SK-MEL-5 (cell line): ENCODE data around the gene FRMD4A. TPM values are rescaled to one million over a fixed set of nuclear protein-coding genes. Genes with fewer than 3 reads are reported as not detected.
A peak's percentile ranks its signal among the peaks of the same experiment; 100 is the strongest.
"Not testable (repeated sequence)": the region's sequence is repeated elsewhere in the genome, so short reads cannot be mapped to it uniquely, and the experiment has no call there.

Experiments
- DNase-seq: peaks from one replicate; pipeline ENCODE4 v3.0.0-alpha.2; 2016; ENCODE audit warnings: low read depth, low spot score
- in situ Hi-C: cut with HindIII; loops from 2 replicates; pipeline ENCODE4 v1.10.0; 2016; ENCODE audit warnings: low sequenced_read_pairs, high pct_unique_total_duplicates, low pct_unique_long_range_greater_than_20kb
- total RNA-seq: library from RNA; depleted of rRNA; stranded (reverse); fragments of >200 nt; shearing (Covaris generic); gene quantifications from 2 replicates; pipeline ENCODE4 v1.2.3, GENCODE V29; 2014

Gene FRMD4A
- total RNA-seq, 1 experiment from 2014 or later, result 9.9 TPM

GRCh38 chr10:13840036-13840435, 490.7 kb downstream of the FRMD4A start:
- no peak for DNase-seq
- in situ Hi-C loops, result no loop called here

DNA sequence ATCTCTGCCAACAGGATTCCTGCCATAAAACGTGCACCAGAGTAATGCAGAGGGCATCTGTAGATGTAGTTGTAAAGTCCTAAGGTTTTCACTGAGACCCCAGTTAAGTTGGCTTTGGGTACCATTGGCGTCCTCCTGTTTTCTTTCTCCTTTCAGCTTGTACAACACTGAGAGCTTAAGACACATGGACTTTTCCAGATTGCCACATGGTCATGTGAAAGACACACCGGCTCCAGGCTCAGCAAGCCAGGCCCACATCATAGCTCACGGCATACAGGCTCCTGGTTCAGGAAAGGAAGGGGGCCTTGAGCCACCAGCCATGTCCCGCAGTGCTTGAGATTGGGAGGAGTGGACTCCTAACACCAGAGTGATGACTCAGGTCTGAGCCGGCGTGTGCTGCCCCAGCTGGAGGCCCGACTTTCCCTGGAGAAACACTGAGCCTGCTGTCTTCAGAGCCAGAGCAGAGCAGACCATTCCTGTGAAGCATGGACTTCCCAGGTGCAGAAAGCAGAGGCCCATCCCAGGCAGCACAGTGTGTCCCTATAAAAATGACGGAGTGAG, 491.2 kb downstream of the FRMD4A start:
- in situ Hi-C loops, result no loop called here
- peak; percentile 10 for DNase-seq

DNA sequence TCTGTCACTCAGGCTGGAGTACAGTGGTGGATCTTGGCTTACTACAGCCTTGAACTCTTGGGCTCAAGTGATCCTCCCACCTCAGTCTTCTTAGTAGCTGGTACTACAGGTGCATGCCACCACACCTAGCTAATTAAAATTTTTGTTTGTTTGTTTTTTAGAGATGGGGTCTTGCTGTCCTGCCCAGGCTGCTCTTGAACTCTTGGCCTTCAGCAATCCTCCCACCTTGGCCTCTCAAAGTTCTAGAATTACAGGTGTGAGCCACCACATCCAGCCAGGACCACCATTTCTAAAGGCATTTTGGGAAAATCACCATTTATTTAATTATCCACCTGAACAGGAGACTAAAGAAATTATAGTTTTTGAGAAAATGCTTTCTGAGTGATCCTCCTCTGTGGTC, 491.7 kb downstream of the FRMD4A start:
- DNase-seq, result no peak
- in situ Hi-C loops, result no loop called here

DNA sequence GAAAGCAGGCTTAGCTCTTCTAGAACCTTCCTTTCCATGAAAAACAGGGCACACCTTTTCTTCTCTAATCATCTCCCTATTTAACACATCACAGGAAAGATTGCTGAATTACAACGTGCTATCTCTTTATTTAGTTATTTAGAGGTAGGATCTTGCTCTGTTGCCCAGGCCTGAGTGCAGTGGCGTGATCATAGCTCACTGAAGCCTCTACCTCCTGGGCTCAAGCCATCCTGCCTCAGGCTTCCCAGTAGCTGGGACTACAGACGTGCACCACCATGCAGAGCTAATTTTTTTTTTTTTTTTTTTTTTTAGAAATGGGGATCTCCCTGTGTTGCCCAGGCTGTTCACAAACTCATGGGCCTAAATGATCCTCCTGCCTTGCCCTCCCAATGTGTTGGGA, 492.8 kb downstream of the FRMD4A start:
- DNase-seq, result no peak
- in situ Hi-C loops, result no loop called here

DNA sequence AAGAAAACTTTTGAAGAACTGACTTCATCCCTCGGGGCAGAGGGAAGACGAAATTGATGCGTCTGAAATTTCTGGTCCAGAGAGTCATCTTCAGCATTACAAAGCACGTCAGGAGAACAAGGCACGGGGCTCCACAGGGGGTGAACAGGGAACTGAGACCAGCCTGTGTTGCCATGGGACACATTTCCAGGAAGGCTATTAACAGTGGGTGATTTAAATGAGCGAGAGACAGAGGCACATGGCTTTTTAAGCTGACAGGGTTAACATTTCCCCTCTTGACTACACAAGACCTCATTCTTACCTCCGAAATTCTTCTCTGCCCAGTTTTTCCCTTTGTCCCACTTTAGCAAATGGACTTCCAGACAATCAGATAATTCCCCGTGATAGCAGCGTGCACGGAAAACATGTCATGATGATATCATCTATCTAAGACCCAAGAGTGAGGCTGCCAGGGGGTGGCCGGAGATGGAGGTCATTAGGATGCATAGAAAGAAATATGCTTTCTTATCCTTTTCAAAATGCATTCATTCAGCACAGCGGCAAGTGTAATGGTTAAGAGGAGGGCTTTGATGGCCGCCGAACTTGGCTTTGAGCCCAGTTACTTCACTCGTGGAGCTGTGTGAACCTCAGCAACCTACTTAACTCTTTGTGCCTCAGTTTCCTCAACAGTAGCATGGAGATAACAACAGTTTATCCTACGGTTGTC, 496.0 kb downstream of the FRMD4A start:
- in situ Hi-C loops, result no loop called here
- peak; percentile 95 for DNase-seq

- no peak for DNase-seq
- in situ Hi-C loops, result no loop called here
Observed at GRCh38 chr10:13831711-13832141, 499.0 kb downstream of the FRMD4A start.

DNA sequence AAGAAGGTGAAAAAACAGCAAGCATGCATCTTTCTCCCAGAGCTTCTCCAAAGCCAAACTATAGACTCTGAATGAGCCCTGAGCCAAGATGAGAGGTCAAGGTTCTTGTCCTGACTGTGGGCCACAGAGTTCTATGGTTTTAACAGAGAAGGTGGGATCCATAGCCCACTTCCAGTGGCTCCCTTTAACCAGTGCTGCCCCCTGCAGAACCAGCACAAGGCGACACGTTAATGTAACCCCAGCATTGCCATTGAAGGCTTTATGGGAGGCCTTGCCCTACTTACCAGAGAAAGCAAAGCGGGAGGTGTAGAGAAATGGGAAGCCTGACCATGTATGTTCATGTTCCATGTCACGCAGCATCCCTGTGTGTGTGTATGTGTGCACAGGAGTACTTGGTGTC, 500.3 kb downstream of the FRMD4A start:
- in situ Hi-C loops, result no loop called here

DNA sequence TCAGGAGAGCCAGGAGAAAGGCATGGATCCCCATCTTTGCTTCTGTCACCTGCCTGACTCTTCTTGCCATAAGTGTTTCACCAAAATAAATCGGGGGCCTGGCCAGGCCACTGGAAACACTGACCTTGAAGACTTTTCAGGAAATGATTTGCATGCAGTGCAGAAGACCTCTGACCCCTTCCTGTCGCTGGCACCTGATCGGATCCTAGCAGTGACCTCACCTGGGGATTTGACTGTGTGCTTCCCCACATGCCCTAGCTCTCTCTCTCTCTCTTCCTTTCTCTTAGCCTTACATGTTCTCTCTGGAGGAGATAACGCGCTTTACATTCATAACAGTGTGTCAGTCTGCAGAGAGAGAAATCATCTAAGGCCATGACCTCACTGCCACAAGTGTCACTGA, 500.9 kb downstream of the FRMD4A start:
- no peak for DNase-seq
- in situ Hi-C loops, result no loop called here

More for the DNA sequence above, 500.3 kb downstream of the FRMD4A start:
- no peak for DNase-seq

- in situ Hi-C loops, DNase-seq: not testable (repeated sequence)
Observed at GRCh38 chr10:13828284-13828683, 502.4 kb downstream of the FRMD4A start.

DNA sequence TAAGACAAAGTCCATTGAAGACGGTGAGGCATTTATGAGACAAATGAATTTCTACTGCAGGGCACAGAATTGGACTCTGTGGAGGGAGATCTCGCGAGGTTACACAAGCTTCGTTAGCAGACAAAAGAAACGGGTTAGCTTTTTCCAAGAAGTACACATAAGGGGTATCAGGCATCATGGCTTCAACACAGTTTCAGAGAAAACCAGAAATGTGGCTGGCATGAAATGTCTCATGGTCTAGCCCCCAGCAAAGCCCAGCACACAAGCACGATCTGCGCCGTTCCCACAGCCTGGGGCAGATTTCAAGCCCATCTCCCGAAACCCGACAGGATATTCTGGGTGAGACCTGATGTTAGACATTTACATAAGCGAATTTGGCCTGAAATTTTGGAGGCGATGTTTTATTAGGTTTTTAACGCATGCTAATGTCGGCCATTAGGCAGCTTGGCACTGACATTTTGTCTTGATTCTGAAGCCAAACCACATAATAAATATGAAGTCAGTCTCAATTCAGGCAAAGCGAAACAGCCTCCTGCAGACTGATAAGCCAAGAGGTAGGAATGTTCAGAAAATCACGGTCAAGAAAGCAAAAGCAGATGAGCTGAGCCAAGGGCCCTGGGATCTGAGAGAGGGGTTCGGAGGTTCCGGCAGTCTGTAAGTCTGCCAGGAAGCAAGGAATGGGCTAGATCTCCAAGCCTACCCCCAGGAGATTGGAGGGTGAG, 503.5 kb downstream of the FRMD4A start:
- DNase-seq, result no peak
- in situ Hi-C loops, result no loop called here

DNA sequence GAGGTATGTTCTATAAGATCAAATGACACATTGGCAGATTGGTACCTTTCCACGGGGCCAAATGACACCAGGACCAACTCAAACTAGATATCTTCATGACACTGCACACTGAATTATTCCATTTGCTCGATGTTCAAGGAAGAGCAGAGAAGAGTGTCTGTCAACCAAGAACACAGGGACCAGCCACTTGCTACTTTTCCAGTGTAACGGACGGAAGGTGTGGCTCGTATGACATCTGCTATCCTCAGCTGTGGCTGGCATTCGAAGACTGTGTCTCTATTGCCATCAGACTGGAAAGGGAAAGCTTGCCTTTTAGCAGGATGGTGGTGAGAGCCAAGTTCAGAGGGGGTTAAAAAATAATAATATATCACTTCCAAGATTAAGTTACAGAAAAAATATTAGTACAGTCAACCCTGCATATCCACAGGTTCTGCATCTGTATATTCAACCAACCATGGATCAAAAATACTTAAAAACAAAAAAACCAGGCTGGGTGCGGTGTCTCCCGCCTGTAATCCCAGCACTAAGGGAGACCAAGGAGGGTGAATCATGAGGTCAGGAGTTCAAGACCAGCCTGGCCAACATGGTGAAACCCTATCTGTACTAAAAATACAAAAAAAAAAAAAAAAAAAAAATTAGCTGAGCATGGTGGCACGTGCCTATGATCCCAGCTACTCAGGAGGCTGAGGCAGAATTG, 506.9 kb downstream of the FRMD4A start:
- no peak for DNase-seq
- in situ Hi-C loops, result no loop called here

DNA sequence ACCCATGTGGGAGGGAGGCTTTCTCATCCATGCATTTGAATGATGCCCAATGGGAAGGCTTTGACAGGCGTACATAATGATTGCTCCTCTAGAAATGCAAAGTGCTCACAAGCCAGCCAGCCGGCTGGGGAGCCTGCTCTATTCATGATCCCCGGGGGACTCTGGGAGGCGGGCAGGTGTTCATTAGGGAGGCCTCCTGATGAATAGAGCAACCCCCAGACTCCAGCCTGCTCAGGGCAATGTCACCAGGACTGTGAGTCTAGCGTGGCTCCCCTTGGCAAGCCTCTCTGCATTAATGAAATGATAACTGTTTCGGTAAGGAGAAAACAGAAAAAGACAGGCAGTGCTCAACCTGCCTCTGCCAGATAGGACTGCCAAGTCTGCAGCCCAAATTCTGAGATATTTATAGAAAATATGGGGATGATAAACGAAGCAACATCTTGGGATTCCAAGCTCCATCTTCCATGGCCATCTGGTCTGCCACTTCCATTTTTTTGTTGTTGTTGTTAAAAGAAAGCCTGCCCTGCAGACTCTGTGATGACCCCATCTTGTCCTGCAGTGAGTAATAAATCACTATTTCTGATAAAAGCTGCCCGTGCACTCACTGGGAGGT, 507.5 kb downstream of the FRMD4A start:
- DNase-seq, result no peak
- in situ Hi-C loops, result no loop called here

- in situ Hi-C loops, result no loop called here
- no peak for DNase-seq
Observed at GRCh38 chr10:13822490-13822889, 508.2 kb downstream of the FRMD4A start.

- in situ Hi-C loops, result no loop called here
- no peak for DNase-seq
Observed at GRCh38 chr10:13820964-13821337, 509.8 kb downstream of the FRMD4A start.

DNA sequence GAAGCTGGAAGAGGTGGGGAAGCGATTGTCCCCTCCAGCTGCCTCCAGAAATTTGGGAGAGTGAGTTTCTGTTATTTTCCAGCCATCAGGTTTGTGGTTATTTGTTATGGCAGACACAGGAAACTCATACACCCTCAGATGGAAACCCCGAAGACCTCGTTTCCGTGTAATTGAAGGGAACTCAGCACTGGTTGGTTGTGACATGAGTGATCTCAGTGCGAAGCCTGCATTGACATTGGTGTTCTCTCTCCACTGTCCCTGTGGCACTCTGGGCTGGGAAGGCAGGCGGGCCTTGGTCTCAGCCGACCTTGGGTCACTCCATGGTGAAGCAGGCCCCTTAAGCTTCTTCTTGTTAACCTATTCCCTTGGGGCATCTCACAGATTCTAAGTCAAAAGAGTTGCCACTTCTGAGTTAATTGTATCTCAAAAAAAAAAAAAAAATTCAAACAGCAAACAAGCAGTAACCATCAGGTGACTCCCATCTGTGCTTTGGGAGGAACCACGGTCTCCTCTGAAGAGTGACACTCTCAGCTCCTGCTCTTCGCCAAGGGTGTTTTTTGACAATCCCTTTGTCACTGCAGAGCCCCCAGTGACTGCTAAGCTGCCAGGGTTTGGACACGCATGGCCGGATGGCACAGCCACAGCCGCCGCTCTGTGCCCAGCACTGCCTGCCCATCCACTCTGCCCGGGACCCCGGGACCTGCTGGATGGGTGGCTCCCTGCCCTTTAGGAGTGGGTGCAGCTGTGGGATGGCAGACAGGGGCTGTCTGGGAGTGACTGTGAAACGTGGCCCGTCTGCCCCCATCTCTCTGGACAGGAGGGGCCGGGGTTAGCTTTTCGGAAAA, 510.4 kb downstream of the FRMD4A start:
- no peak for DNase-seq
- in situ Hi-C loops, result no loop called here

DNA sequence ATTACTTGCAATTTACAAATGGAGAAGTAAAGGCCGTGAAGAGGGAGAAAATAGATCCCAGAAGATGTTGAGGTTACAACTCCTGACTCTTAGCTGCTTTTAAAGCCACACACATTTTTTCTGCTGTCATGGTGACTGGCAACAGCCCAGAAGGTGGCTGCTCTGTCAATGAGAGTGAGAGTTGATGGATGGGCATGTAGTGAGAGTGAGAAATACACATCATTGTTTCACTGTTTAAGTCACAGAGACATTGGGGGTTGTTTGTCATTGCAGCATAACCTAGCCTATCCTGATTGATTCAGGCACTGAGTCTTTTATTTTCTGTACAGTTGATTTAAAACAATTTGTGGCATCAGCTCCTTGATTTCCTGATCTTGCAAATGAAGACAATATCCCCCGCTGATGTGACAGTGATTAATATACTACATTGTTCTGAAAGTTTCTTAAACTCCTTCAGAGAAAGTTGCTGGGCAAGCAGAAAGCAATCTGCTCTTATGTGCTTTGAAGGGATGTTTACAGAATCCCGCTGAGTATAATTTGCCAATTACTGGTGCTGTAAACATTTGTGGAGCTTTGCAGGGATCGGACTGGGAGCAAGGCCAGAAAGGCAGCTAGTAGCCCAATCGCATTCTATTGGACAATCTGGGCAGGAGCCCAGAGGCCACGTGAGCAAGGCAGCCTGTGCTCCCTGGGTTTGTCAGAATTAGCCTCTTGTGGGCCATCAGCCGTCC, 514.4 kb downstream of the FRMD4A start:
- no peak for DNase-seq
- in situ Hi-C loops, result no loop called here

DNA sequence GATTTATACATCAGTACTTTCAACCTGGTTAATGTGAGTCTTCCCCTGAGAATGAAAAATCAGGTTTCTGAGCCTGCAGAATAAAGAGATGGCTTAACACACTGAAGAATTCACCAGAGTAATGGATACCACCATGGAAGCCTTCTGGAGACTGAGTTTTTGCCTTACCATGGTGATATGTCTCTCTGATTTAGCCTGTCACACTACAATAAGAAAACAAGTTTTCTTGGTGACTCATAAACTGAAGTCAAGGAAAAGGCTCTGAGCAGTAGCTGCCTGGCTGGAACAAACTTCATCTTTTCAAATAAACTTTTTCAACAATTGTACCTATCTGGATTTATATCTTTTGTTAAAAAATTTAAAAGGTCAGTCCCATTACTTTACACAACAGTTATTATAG, 515.0 kb downstream of the FRMD4A start:
- in situ Hi-C loops, result no loop called here
- no peak for DNase-seq
